Measurements from ENCODE around the gene SUCLG2. TPM values are rescaled to one million over a fixed set of nuclear protein-coding genes. Genes with fewer than 3 reads are reported as not detected.

SUCLG2 gene
- polyA plus RNA-seq, 4 donors: 51.3 to 82.7 (median 73.7) TPM

GRCh38 chr3:67329358-67329757 is 325.1 kb downstream of the SUCLG2 start:
- DNase-seq (ENCODE audit: low read depth in 4 of 4, low spot score in 3 of 4): no peak

GRCh38 chr3:67327582-67327981 is 326.8 kb downstream of the SUCLG2 start:
- DNase-seq (ENCODE audit: low read depth in 4 of 4, low spot score in 3 of 4): no peak

GRCh38 chr3:67325231-67325630 is 329.2 kb downstream of the SUCLG2 start:
- no peak for DNase-seq (ENCODE audit: low read depth in 4 of 4, low spot score in 3 of 4)

All from left renal pelvis (tissue), 4 donors.